ENCODE measurements around the gene PERP. TPM values are rescaled to one million over a fixed set of nuclear protein-coding genes. Genes with fewer than 3 reads are reported as not detected.
"Not testable (repeated sequence)": the region's sequence is repeated elsewhere in the genome, so short reads cannot be mapped to it uniquely, and the experiment has no call there.

Gene PERP
- total RNA-seq, 2 donors from 2014 or later, result 85.4 to 120 TPM

- peaks cover 8% of the 10 kb centered on the region for H3K9me3 ChIP-seq (ENCODE audit: control insufficient read depth, low read length)
- WGBS, 2 experiments (ENCODE audit: insufficient coverage in 1 of 2, insufficient read length in 1 of 2), result 94 to 97% methylated on average over 3 of the region's 3 CpGs
- H3K9ac ChIP-seq (ENCODE audit: extremely low read depth, low read length, poor library complexity, severe bottlenecking), result no peak overlapping the region
- Mint-ChIP-seq H3K4me1 (no peaks in the 10 kb centered on the region), H3K9me3 (peaks cover 11% of the 10 kb centered on the region), H3K4me3 (no peak overlapping the region), H3K27me3 (ENCODE audit: insufficient read depth) (no peaks in the 10 kb centered on the region), H3K36me3 (ENCODE audit: low read depth) (no peaks in the 10 kb centered on the region), H3K27ac (no peak overlapping the region)
- no peaks in the 10 kb centered on the region for H3K36me3 ChIP-seq (ENCODE audit: control insufficient read depth, insufficient read depth, low read length)
- H3K4me3 ChIP-seq (ENCODE audit: low read length), result no peak overlapping the region
- H3K4me1 ChIP-seq (ENCODE audit: control insufficient read depth, insufficient read depth, low read length), result no peaks in the 10 kb centered on the region
- H3K27ac ChIP-seq (ENCODE audit: low read depth, low read length), result no peak overlapping the region
- H3K27me3 ChIP-seq (ENCODE audit: control insufficient read depth, insufficient read depth, low read length, poor library complexity, severe bottlenecking), result no peaks in the 10 kb centered on the region
- TF ChIP-seq CTCF (conservative IDR thresholded peaks at IDR 0.05), result no peak
- no peak for DNase-seq
Observed at GRCh38 chr6:138128096-138128495, 20.9 kb upstream of the PERP start.

- no peaks in the 10 kb centered on the region for H3K4me1 ChIP-seq (ENCODE audit: control insufficient read depth, insufficient read depth, low read length)
- Mint-ChIP-seq H3K27ac (no peak overlapping the region), H3K9me3 (peaks cover 15% of the 10 kb centered on the region), H3K27me3 (ENCODE audit: insufficient read depth) (no peaks in the 10 kb centered on the region), H3K36me3 (ENCODE audit: low read depth) (no peaks in the 10 kb centered on the region), H3K4me1 (no peaks in the 10 kb centered on the region), H3K4me3 (no peak overlapping the region)
- H3K27me3 ChIP-seq (ENCODE audit: control insufficient read depth, insufficient read depth, low read length, poor library complexity, severe bottlenecking), result no peaks in the 10 kb centered on the region
- no peak for DNase-seq
- 93 to 94% methylated on average over 3 to 4 of the region's 4 CpGs for WGBS, 2 experiments (ENCODE audit: insufficient coverage in 1 of 2, insufficient read length in 1 of 2)
- H3K9me3 ChIP-seq (ENCODE audit: control insufficient read depth, low read length), result peaks cover 10% of the 10 kb centered on the region
- H3K9ac ChIP-seq (ENCODE audit: extremely low read depth, low read length, poor library complexity, severe bottlenecking), result no peak overlapping the region
- no peak overlapping the region for H3K27ac ChIP-seq (ENCODE audit: low read depth, low read length)
- no peak overlapping the region for H3K4me3 ChIP-seq (ENCODE audit: low read length)
- no peaks in the 10 kb centered on the region for H3K36me3 ChIP-seq (ENCODE audit: control insufficient read depth, insufficient read depth, low read length)
- TF ChIP-seq CTCF (conservative IDR thresholded peaks at IDR 0.05), result no peak
Observed at GRCh38 chr6:138124096-138124495, 16.9 kb upstream of the PERP start.

GRCh38 chr6:138119976-138120375 is 12.8 kb upstream of the PERP start:
- no peak overlapping the region for H3K27ac ChIP-seq (ENCODE audit: low read depth, low read length)
- no peak for TF ChIP-seq CTCF (conservative IDR thresholded peaks at IDR 0.05)
- H3K36me3 ChIP-seq (ENCODE audit: control insufficient read depth, insufficient read depth, low read length), result no peaks in the 10 kb centered on the region
- no peaks in the 10 kb centered on the region for H3K27me3 Mint-ChIP-seq (ENCODE audit: insufficient read depth)
- H3K9ac ChIP-seq (ENCODE audit: extremely low read depth, low read length, poor library complexity, severe bottlenecking), result no peak overlapping the region
- DNase-seq, result no peak
- H3K4me3 Mint-ChIP-seq, result no peak overlapping the region
- no peaks in the 10 kb centered on the region for H3K27me3 ChIP-seq (ENCODE audit: control insufficient read depth, insufficient read depth, low read length, poor library complexity, severe bottlenecking)
- peaks cover 19% of the 10 kb centered on the region for H3K9me3 Mint-ChIP-seq
- no peak overlapping the region for H3K4me3 ChIP-seq (ENCODE audit: low read length)
- no peaks in the 10 kb centered on the region for H3K4me1 ChIP-seq (ENCODE audit: control insufficient read depth, insufficient read depth, low read length)
- peaks cover 16% of the 10 kb centered on the region for H3K9me3 ChIP-seq (ENCODE audit: control insufficient read depth, low read length)
- no peaks in the 10 kb centered on the region for H3K36me3 Mint-ChIP-seq (ENCODE audit: low read depth)
- no peak overlapping the region for H3K27ac Mint-ChIP-seq
- peaks cover 3% of the 10 kb centered on the region for H3K4me1 Mint-ChIP-seq

- H3K9me3 ChIP-seq (ENCODE audit: control insufficient read depth, low read length), result peaks cover 12% of the 10 kb centered on the region
- H3K27me3 ChIP-seq (ENCODE audit: control insufficient read depth, insufficient read depth, low read length, poor library complexity, severe bottlenecking); H3K36me3 ChIP-seq (ENCODE audit: control insufficient read depth, insufficient read depth, low read length); H3K9ac ChIP-seq (ENCODE audit: extremely low read depth, low read length, poor library complexity, severe bottlenecking); H3K27ac ChIP-seq (ENCODE audit: low read depth, low read length); H3K27me3 Mint-ChIP-seq (ENCODE audit: insufficient read depth); H3K27ac Mint-ChIP-seq; H3K36me3 Mint-ChIP-seq (ENCODE audit: low read depth); H3K4me1 ChIP-seq (ENCODE audit: control insufficient read depth, insufficient read depth, low read length); H3K4me3 ChIP-seq (ENCODE audit: low read length); DNase-seq; H3K4me3 Mint-ChIP-seq; H3K4me1 Mint-ChIP-seq: not testable (repeated sequence)
- 92% methylated on average over 1 of the region's 1 CpG; no CpG with 5 or more reads in 1 of the 2 experiments for WGBS, 2 experiments (ENCODE audit: insufficient coverage in 1 of 2, insufficient read length in 1 of 2)
- H3K9me3 Mint-ChIP-seq, result peaks cover 13% of the 10 kb centered on the region
Observed at GRCh38 chr6:138119229-138119628, 12.0 kb upstream of the PERP start.

Data from endodermal cell (in vitro differentiated cells).